IPS-15b (cell line): Measurements from ENCODE around the gene CNNM2.
"Not testable (repeated sequence)": the region's sequence is repeated elsewhere in the genome, so short reads cannot be mapped to it uniquely, and the experiment has no call there.

Experiments used
- H3K27me3 ChIP-seq: one replicate; pipeline ENCODE4 v1.6.1; 2013; ENCODE audit warnings: low read length; ENCODE audit not compliant: control insufficient read depth, insufficient read depth
- H3K36me3 ChIP-seq: one replicate; pipeline ENCODE4 v1.6.1; 2013; ENCODE audit warnings: low read length; ENCODE audit not compliant: control insufficient read depth, insufficient read depth
- H3K4me1 ChIP-seq: one replicate; pipeline ENCODE4 v1.6.1; 2013; ENCODE audit warnings: mild to moderate bottlenecking, low read length; ENCODE audit not compliant: control insufficient read depth, insufficient read depth
- H3K4me3 ChIP-seq: one replicate; pipeline ENCODE4 v1.5.1; 2013; ENCODE audit warnings: low read depth, low read length
- H3K9ac ChIP-seq: one replicate; pipeline ENCODE4 v1.6.1; 2013; ENCODE audit warnings: low read depth, mild to moderate bottlenecking, low read length
- H3K9me3 ChIP-seq: one replicate; pipeline ENCODE4 v1.6.1; 2013; ENCODE audit warnings: mild to moderate bottlenecking, low read length; ENCODE audit not compliant: control insufficient read depth, insufficient read depth

Gene CNNM2

GRCh38 chr10:102928442-102928841, 10.3 kb downstream of the CNNM2 start:
- not testable (repeated sequence) for H3K27me3 ChIP-seq, H3K36me3 ChIP-seq, H3K4me3 ChIP-seq, H3K9ac ChIP-seq, H3K4me1 ChIP-seq, H3K9me3 ChIP-seq

DNA sequence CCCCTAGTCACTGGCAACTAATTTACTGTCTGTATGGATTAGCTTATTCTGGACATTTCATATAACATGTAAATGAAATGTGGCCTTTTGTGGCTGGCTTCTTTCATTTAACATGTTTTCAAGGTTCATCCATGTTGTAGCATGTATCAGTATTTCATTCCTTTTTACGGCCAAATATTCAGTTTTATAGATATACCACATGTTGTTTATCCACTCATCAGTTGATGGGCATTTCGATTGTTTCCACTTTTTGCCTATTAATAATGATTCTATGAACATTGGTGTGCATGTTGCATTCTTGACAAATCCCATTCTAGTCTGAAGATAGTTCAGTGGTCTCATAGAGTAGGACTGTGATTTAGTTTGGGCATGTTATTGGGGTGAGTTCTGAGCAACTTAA, 12.6 kb downstream of the CNNM2 start:
- no peak overlapping the region for H3K9ac ChIP-seq
- no peaks in the 10 kb centered on the region for H3K9me3 ChIP-seq
- no peaks in the 10 kb centered on the region for H3K36me3 ChIP-seq
- no peaks in the 10 kb centered on the region for H3K4me1 ChIP-seq
- no peak overlapping the region for H3K4me3 ChIP-seq
- no peaks in the 10 kb centered on the region for H3K27me3 ChIP-seq

DNA sequence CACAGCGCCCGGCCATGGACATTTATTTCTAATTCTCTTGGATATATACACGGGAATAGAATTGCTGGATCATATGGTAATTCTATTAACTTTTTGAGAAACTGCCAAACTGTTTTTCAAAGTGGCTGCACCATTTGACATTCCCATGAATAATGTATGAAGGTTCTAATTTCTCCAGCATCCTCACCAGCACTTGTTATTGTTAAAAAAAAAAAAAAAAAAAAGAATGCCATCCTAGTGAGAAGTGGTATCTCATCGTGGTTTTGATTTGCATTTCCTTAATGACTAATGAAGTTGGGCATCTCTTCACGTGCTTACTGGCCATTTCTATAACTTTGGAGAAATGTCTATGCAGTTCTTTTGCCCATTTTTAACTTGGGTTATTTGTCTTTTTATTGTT, 13.5 kb downstream of the CNNM2 start:
- no peak overlapping the region for H3K4me3 ChIP-seq
- no peaks in the 10 kb centered on the region for H3K9me3 ChIP-seq

GRCh38 chr10:102935505-102935904, 17.4 kb downstream of the CNNM2 start:
- Histone ChIP-seq H3K27me3 (no peaks in the 10 kb centered on the region), H3K36me3 (no peaks in the 10 kb centered on the region), H3K9me3 (no peaks in the 10 kb centered on the region), H3K4me1 (no peaks in the 10 kb centered on the region), H3K4me3 (no peak overlapping the region), H3K9ac (no peak overlapping the region)

More for the DNA sequence above, 13.5 kb downstream of the CNNM2 start:
- no peaks in the 10 kb centered on the region for H3K4me1 ChIP-seq
- H3K36me3 ChIP-seq, result no peaks in the 10 kb centered on the region
- H3K9ac ChIP-seq, result no peak overlapping the region
- H3K27me3 ChIP-seq, result no peaks in the 10 kb centered on the region

GRCh38 chr10:102935939-102936605, 18.0 kb downstream of the CNNM2 start:
- H3K9me3 ChIP-seq, result no peaks in the 10 kb centered on the region
- no peak overlapping the region for H3K4me3 ChIP-seq
- H3K27me3 ChIP-seq, result no peaks in the 10 kb centered on the region
- H3K9ac ChIP-seq, result no peak overlapping the region
- H3K36me3 ChIP-seq, result no peaks in the 10 kb centered on the region
- H3K4me1 ChIP-seq, result no peaks in the 10 kb centered on the region

DNA sequence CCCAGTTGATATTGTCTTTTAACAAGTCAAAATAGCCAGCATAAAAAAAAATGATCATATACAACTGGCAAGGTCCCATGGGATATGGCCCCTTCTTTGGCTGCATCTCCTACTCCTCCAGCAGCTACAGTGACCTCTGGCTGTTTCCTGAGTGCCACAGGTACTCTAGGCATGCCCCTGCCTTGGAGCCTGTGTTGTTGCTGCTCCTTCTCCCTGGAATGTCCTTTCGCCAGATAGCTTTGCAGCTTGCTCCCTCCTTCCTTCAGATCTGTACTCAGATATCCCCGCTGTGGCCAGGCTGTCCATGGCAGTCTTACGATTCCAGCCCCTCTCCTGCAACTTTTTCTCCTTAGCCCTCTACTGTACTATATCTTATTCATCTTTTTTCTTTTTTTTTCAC, 23.3 kb downstream of the CNNM2 start:
- Histone ChIP-seq H3K4me3 (no peak overlapping the region), H3K9ac (no peak overlapping the region), H3K4me1 (peaks cover 9% of the 10 kb centered on the region), H3K27me3 (no peaks in the 10 kb centered on the region), H3K9me3 (no peaks in the 10 kb centered on the region), H3K36me3 (no peaks in the 10 kb centered on the region)

GRCh38 chr10:102945449-102945848, 27.4 kb downstream of the CNNM2 start:
- Histone ChIP-seq H3K9ac (no peak overlapping the region), H3K27me3 (no peaks in the 10 kb centered on the region), H3K4me1 (peaks cover 9% of the 10 kb centered on the region), H3K36me3 (no peaks in the 10 kb centered on the region), H3K9me3 (no peaks in the 10 kb centered on the region), H3K4me3 (no peak overlapping the region)

- no peak overlapping the region for H3K4me3 ChIP-seq
Observed at GRCh38 chr10:102945962-102946361, 27.9 kb downstream of the CNNM2 start.

DNA sequence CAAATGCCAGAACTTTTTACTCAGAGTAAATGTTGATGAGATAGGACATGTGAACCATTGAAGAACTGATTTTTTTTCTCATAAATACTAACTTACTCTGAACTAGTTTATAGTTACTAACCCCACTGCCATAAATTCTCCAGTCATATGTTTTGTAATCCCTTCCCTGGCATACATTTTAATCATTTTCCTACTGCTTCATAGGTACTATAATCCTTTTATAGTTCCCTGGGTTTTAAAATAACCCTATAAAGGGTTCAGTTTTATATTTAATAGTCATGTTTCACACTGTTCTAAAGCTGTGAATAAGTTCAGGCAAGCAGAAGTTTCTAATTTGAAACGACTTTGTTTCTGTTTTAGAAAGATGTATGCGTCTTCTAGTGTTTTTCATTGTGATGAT, 28.9 kb downstream of the CNNM2 start:
- H3K9ac ChIP-seq, result no peak overlapping the region
- H3K36me3 ChIP-seq, result no peaks in the 10 kb centered on the region
- peaks cover 9% of the 10 kb centered on the region for H3K4me1 ChIP-seq

More at GRCh38 chr10:102945962-102946361, 27.9 kb downstream of the CNNM2 start:
- Histone ChIP-seq H3K4me1 (peaks cover 9% of the 10 kb centered on the region), H3K36me3 (no peaks in the 10 kb centered on the region), H3K9ac (no peak overlapping the region), H3K27me3 (no peaks in the 10 kb centered on the region), H3K9me3 (no peaks in the 10 kb centered on the region)

GRCh38 chr10:102948176-102948575, 30.1 kb downstream of the CNNM2 start:
- H3K4me3 ChIP-seq, result no peak overlapping the region
- no peak overlapping the region for H3K9ac ChIP-seq

More for the DNA sequence above, 28.9 kb downstream of the CNNM2 start:
- Histone ChIP-seq H3K27me3 (no peaks in the 10 kb centered on the region), H3K4me3 (no peak overlapping the region), H3K9me3 (no peaks in the 10 kb centered on the region)

DNA sequence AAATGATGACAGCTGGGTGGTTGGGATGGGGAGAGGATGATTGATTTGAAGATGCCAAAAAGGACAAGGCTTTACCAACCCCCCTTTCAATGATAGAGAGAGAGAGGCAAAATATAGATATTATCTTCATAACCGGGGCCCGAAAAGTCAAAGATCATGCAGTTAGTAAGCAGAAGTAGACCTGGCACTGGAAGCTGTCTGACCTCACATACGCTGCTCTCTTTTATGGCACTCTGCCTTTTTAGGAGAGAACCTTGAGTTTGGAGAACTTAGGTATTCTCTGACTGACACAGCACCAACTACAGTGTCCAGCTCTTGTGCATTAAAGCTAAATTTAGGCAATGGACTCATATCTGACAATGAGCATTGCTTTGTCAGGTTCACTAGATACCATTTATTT, 30.7 kb downstream of the CNNM2 start:
- Histone ChIP-seq H3K4me1 (peaks cover 9% of the 10 kb centered on the region), H3K36me3 (no peaks in the 10 kb centered on the region), H3K9me3 (no peaks in the 10 kb centered on the region), H3K9ac (no peak overlapping the region), H3K4me3 (no peak overlapping the region), H3K27me3 (no peaks in the 10 kb centered on the region)

More at GRCh38 chr10:102948176-102948575, 30.1 kb downstream of the CNNM2 start:
- Histone ChIP-seq H3K9me3 (no peaks in the 10 kb centered on the region), H3K4me1 (peaks cover 9% of the 10 kb centered on the region), H3K27me3 (no peaks in the 10 kb centered on the region), H3K36me3 (no peaks in the 10 kb centered on the region)

DNA sequence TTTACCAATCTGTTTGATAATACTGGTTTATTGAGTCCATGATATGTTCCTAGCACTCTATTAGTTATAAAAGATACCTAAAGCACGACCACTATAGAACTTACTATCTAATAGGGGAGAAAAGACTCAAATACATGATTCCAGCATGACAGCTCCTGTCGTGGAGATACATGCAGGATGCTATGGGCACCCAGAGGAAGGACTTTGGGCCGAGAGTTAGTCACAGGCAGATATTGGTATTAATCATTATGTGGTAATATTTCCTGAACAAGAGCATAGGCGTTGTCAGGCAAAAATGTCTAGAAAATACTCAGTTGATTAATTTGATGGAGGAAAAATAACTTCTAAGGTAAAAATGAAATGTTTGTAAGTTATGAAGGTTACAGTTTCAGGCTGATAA, 31.8 kb downstream of the CNNM2 start:
- no peak overlapping the region for H3K4me3 ChIP-seq
- H3K9me3 ChIP-seq, result no peaks in the 10 kb centered on the region
- no peaks in the 10 kb centered on the region for H3K27me3 ChIP-seq
- no peak overlapping the region for H3K9ac ChIP-seq
- peaks cover 9% of the 10 kb centered on the region for H3K4me1 ChIP-seq
- no peaks in the 10 kb centered on the region for H3K36me3 ChIP-seq
